ENCODE data around the gene PPA2. TPM values are rescaled to one million over a fixed set of nuclear protein-coding genes. Genes with fewer than 3 reads are reported as not detected.

The PPA2 gene
- total RNA-seq, 4 donors from 2014 or later, result 71.5 to 142 (median 73.0) TPM

GRCh38 chr4:105352826-105353225 lies 121.0 kb downstream of the PPA2 start:
- Histone ChIP-seq H3K27me3 (no peaks in the 10 kb centered on the region), H3K4me3 (no peak overlapping the region), H3K4me1 (no peaks in the 10 kb centered on the region), H3K27ac (no peak overlapping the region), H3K36me3 (peaks cover 0 to 5% of the 10 kb centered on the region in 2 donors), H3K9me3 (no peaks in the 10 kb centered on the region)
- WGBS, 2 donors (ENCODE audit: low coverage in 1 of 2), result 95 to 96% methylated on average over 3 of the region's 3 CpGs
- ATAC-seq, result no peak
- no peak for TF ChIP-seq CTCF (IDR thresholded peaks at IDR 0.05)
- no peak for TF ChIP-seq POLR2A (IDR thresholded peaks at IDR 0.05)
- no peak for TF ChIP-seq EP300 (IDR thresholded peaks at IDR 0.05)
- TF ChIP-seq POLR2AphosphoS5 (IDR thresholded peaks at IDR 0.05), result no peak

- Histone ChIP-seq H3K27ac (no peak overlapping the region), H3K36me3 (peaks cover 0 to 5% of the 10 kb centered on the region in 2 donors), H3K9me3 (no peaks in the 10 kb centered on the region), H3K27me3 (no peaks in the 10 kb centered on the region), H3K4me3 (no peak overlapping the region), H3K4me1 (no peaks in the 10 kb centered on the region)
- TF ChIP-seq EP300 (IDR thresholded peaks at IDR 0.05) (no peak), POLR2AphosphoS5 (IDR thresholded peaks at IDR 0.05) (no peak), POLR2A (IDR thresholded peaks at IDR 0.05) (no peak), CTCF (IDR thresholded peaks at IDR 0.05) (no peak)
- ATAC-seq, result no peak
- 86 to 88% methylated on average over 2 of the region's 2 CpGs for WGBS, 2 donors (ENCODE audit: low coverage in 1 of 2)
Observed at GRCh38 chr4:105351861-105352260, 122.0 kb downstream of the PPA2 start.

- Histone ChIP-seq H3K27ac (no peak overlapping the region), H3K4me3 (no peak overlapping the region), H3K36me3 (peaks cover 0 to 5% of the 10 kb centered on the region in 2 donors), H3K27me3 (no peaks in the 10 kb centered on the region), H3K9me3 (no peaks in the 10 kb centered on the region), H3K4me1 (no peaks in the 10 kb centered on the region)
- TF ChIP-seq EP300 (IDR thresholded peaks at IDR 0.05), result no peak
- TF ChIP-seq POLR2A (IDR thresholded peaks at IDR 0.05), result no peak
- TF ChIP-seq CTCF (IDR thresholded peaks at IDR 0.05), result no peak
- TF ChIP-seq POLR2AphosphoS5 (IDR thresholded peaks at IDR 0.05), result no peak
- 53 to 80% methylated on average over 1 of the region's 1 CpG for WGBS, 2 donors (ENCODE audit: low coverage in 1 of 2)
- ATAC-seq, result no peak
Observed at GRCh38 chr4:105350859-105351490, 122.9 kb downstream of the PPA2 start.

- H3K4me1 ChIP-seq, result no peaks in the 10 kb centered on the region
- no peak for ATAC-seq
- H3K27ac ChIP-seq, result no peak overlapping the region
- no peak for TF ChIP-seq CTCF (IDR thresholded peaks at IDR 0.05)
- no peak for TF ChIP-seq EP300 (IDR thresholded peaks at IDR 0.05)
- no peak for TF ChIP-seq POLR2A (IDR thresholded peaks at IDR 0.05)
- no peak for TF ChIP-seq POLR2AphosphoS5 (IDR thresholded peaks at IDR 0.05)
- no peaks in the 10 kb centered on the region for H3K9me3 ChIP-seq
- H3K36me3 ChIP-seq, result no peaks in the 10 kb centered on the region
- H3K27me3 ChIP-seq, result no peaks in the 10 kb centered on the region
- 100% methylated on average over 1 of the region's 1 CpG for WGBS, 2 donors (ENCODE audit: low coverage in 1 of 2)
- H3K4me3 ChIP-seq, result no peak overlapping the region
Observed at GRCh38 chr4:105348719-105349118, 125.1 kb downstream of the PPA2 start.

GRCh38 chr4:105346869-105347268 lies 127.0 kb downstream of the PPA2 start:
- no peak for TF ChIP-seq EP300 (IDR thresholded peaks at IDR 0.05)
- no peak for TF ChIP-seq POLR2AphosphoS5 (IDR thresholded peaks at IDR 0.05)
- TF ChIP-seq CTCF (IDR thresholded peaks at IDR 0.05), result no peak
- TF ChIP-seq POLR2A (IDR thresholded peaks at IDR 0.05), result no peak
- ATAC-seq, result no peak
- no peaks in the 10 kb centered on the region for H3K36me3 ChIP-seq
- no peaks in the 10 kb centered on the region for H3K4me1 ChIP-seq
- H3K27me3 ChIP-seq, result no peaks in the 10 kb centered on the region
- 73 to 100% methylated on average over 2 of the region's 2 CpGs for WGBS, 2 donors (ENCODE audit: low coverage in 1 of 2)
- H3K4me3 ChIP-seq, result no peak overlapping the region
- H3K27ac ChIP-seq, result no peak overlapping the region
- H3K9me3 ChIP-seq, result no peaks in the 10 kb centered on the region
